Breast epithelium (tissue), 4 donors: ENCODE data around the gene WHAMM. TPM values are rescaled to one million over a fixed set of nuclear protein-coding genes. Genes with fewer than 3 reads are reported as not detected.
"Not testable (repeated sequence)": the region's sequence is repeated elsewhere in the genome, so short reads cannot be mapped to it uniquely, and the experiment has no call there.

Source experiments
- DNase-seq, 2 donors: peaks; one replicate each; pipeline ENCODE4 v3.0.0-alpha.2; 2019; ENCODE audit warnings: low spot score in 2 of 2
- H3K27ac ChIP-seq, 2 donors: fragments of 200-600 bp; sonication (generic) in 1 of 2; one replicate each; pipeline ENCODE4 v1.5.1; 2016 to 2019; ENCODE audit warnings: mild to moderate bottlenecking in 1 of 2
- H3K27me3 ChIP-seq, 2 donors: fragments of 200-600 bp; sonication (generic) in 1 of 2; one replicate each; pipeline versions ENCODE4 v1.5.1 to v1.6.0; 2017 to 2019; ENCODE audit warnings: control low read depth in 1 of 2, mild to moderate bottlenecking in 1 of 2
- H3K36me3 ChIP-seq: fragments of 200-600 bp; one replicate; pipeline ENCODE4 v1.5.1; 2019
- H3K4me1 ChIP-seq, 2 donors: fragments of 200-600 bp; sonication (generic); one replicate each; pipeline ENCODE4 v1.5.1; 2016 to 2019; ENCODE audit warnings: control low read depth in 1 of 2
- H3K4me3 ChIP-seq, 3 donors: fragments of 200-600 bp; sonication (generic); 1 replicate in 2 of 3; 2 replicates in 1 of 3; pipeline ENCODE4 v1.5.1; 2016 to 2019; ENCODE audit warnings: mild to moderate bottlenecking in 3 of 3, moderate library complexity in 2 of 3
- H3K9me3 ChIP-seq, 2 donors: fragments of 200-600 bp; sonication (generic) in 1 of 2; one replicate each; pipeline ENCODE4 v1.5.1; 2016 to 2019; ENCODE audit warnings: control low read depth in 1 of 2
- CTCF ChIP-seq, 3 donors: fragments of 450-650 bp; IDR thresholded peaks; one replicate each; pipeline ENCODE4 v1.5.1; 2016 to 2017; ENCODE audit warnings: antibody characterized with exemption in 3 of 3, mild to moderate bottlenecking in 3 of 3, moderate library complexity in 3 of 3
- POLR2A ChIP-seq: fragments of 450-650 bp; IDR thresholded peaks from one replicate; pipeline ENCODE4 v1.6.1; 2016; ENCODE audit warnings: antibody characterized with exemption, mild to moderate bottlenecking, moderate library complexity
- POLR2AphosphoS5 ChIP-seq, 3 donors: sonication (generic); formaldehyde crosslinking; IDR thresholded peaks; one replicate each; pipeline ENCODE4 v1.6.1; 2017; ENCODE audit warnings: antibody characterized with exemption in 3 of 3
- intact Hi-C: fragments of 100-400 bp; cut with DNase I; formaldehyde crosslinking; loops from one replicate; pipeline ENCODE4 v1.15.1; 2023; ENCODE audit warnings: low total_unique reads
- total RNA-seq, 3 donors: library from RNA; depleted of rRNA; stranded (reverse); fragments of >200 nt; gene quantifications; one replicate each; pipeline ENCODE4 v1.1.0, GENCODE V29; 2016

WHAMM gene, protein sequence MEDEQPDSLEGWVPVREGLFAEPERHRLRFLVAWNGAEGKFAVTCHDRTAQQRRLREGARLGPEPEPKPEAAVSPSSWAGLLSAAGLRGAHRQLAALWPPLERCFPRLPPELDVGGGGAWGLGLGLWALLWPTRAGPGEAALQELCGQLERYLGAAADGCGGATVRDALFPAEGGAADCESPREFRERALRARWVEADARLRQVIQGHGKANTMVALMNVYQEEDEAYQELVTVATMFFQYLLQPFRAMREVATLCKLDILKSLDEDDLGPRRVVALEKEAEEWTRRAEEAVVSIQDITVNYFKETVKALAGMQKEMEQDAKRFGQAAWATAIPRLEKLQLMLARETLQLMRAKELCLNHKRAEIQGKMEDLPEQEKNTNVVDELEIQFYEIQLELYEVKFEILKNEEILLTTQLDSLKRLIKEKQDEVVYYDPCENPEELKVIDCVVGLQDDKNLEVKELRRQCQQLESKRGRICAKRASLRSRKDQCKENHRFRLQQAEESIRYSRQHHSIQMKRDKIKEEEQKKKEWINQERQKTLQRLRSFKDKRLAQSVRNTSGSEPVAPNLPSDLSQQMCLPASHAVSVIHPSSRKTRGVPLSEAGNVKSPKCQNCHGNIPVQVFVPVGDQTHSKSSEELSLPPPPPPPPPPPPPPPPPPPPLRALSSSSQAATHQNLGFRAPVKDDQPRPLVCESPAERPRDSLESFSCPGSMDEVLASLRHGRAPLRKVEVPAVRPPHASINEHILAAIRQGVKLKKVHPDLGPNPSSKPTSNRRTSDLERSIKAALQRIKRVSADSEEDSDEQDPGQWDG
- 10 to 100 TPM; 10.8 to 12.9 (median 11.0) TPM for total RNA-seq

GRCh38 chr15:82809308-82810060 is at the start of gene WHAMM:
TSS of gene WHAMM (plus strand) at chr15:82809628. CDS start at chr15:82809727, 99 bp downstream.
- Histone ChIP-seq H3K4me3 (peak within 1 kb of the TSS; percentile 86 to 94 (median 92)), H3K27me3 (no peaks in the 10 kb centered on the region), H3K4me1 (peaks cover 0 to 4% of the 10 kb centered on the region in 2 donors), H3K9me3 (no peaks in the 10 kb centered on the region), H3K27ac (peak within 1 kb of the TSS; percentile 99 to 100), H3K36me3 (no peaks in the 10 kb centered on the region)
- peak; percentile 99 to 100 for DNase-seq
- TF ChIP-seq POLR2AphosphoS5 (IDR thresholded peaks at IDR 0.05) = peak; percentile 90 to 96 (median 93)
- TF ChIP-seq POLR2A = peak; percentile 94
- no peak for TF ChIP-seq CTCF (IDR thresholded peaks at IDR 0.05)
- intact Hi-C loops = no loop called here

- H3K36me3 ChIP-seq = no peaks in the 10 kb centered on the region
- intact Hi-C loops = no loop called here
These were observed 45.9 kb upstream of the WHAMM start for GRCh38 chr15:82763361-82764116.

DNA sequence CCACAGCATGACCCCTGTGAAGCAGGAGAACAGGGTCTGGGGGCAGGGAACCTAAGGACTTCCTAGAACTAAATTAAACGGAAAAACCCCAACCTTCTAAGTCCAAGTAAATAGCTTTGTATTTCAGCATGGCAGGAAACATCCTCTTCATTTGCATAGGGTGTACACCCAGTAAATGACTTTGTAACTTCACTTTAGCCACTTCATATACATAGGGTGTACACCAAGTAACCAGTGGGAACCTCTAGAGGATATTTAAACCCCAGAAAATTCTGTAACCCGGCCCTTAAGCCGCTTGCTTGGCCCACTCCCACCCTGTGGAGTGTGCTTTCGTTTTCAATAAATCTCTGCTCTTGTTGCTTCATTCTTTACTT is 45.3 kb upstream of the WHAMM start:
- no peak for DNase-seq
- TF ChIP-seq POLR2AphosphoS5 (IDR thresholded peaks at IDR 0.05) (no peak), CTCF (IDR thresholded peaks at IDR 0.05) (no peak), POLR2A (no peak)
- no peaks in the 10 kb centered on the region for H3K27me3 ChIP-seq
- no peak overlapping the region for H3K27ac ChIP-seq
- H3K36me3 ChIP-seq = no peaks in the 10 kb centered on the region
- intact Hi-C loops = no loop called here
- H3K4me3 ChIP-seq = no peak overlapping the region
- no peaks in the 10 kb centered on the region for H3K9me3 ChIP-seq
- H3K4me1 ChIP-seq = no peaks in the 10 kb centered on the region

More at GRCh38 chr15:82763361-82764116, 45.9 kb upstream of the WHAMM start:
- no peak for TF ChIP-seq POLR2A
- no peak for TF ChIP-seq POLR2AphosphoS5 (IDR thresholded peaks at IDR 0.05)
- no peak for TF ChIP-seq CTCF (IDR thresholded peaks at IDR 0.05)
- Histone ChIP-seq H3K9me3 (no peaks in the 10 kb centered on the region), H3K27me3 (no peaks in the 10 kb centered on the region), H3K4me3 (no peak overlapping the region), H3K4me1 (no peaks in the 10 kb centered on the region), H3K27ac (no peak overlapping the region)
- no peak for DNase-seq

- Histone ChIP-seq H3K27me3 (no peaks in the 10 kb centered on the region), H3K9me3 (no peaks in the 10 kb centered on the region), H3K4me3 (no peak overlapping the region), H3K36me3 (no peaks in the 10 kb centered on the region), H3K27ac (no peak overlapping the region), H3K4me1 (no peaks in the 10 kb centered on the region)
- intact Hi-C loops = no loop called here
- TF ChIP-seq POLR2AphosphoS5 (IDR thresholded peaks at IDR 0.05) (no peak), CTCF (IDR thresholded peaks at IDR 0.05) (no peak), POLR2A (no peak)
- no peak for DNase-seq
These were observed 44.7 kb upstream of the WHAMM start for GRCh38 chr15:82764740-82765139.

- H3K27ac ChIP-seq, H3K36me3 ChIP-seq, H3K27me3 ChIP-seq, intact Hi-C loops, H3K9me3 ChIP-seq, DNase-seq, H3K4me3 ChIP-seq, H3K4me1 ChIP-seq: not testable (repeated sequence)
These were observed 43.2 kb upstream of the WHAMM start for GRCh38 chr15:82766201-82766600.
